HG03025 (cell line): ENCODE measurements around the gene MOCS1.

Source experiments
- ATAC-seq: cut with Tn5 transposase; IDR thresholded peaks from one replicate; pipeline ENCODE4 v1.9.1; 2021; ENCODE audit warnings: mild to moderate bottlenecking, moderate library complexity; ENCODE audit not compliant: unreplicated experiment, low FRiP score

The MOCS1 gene

DNA sequence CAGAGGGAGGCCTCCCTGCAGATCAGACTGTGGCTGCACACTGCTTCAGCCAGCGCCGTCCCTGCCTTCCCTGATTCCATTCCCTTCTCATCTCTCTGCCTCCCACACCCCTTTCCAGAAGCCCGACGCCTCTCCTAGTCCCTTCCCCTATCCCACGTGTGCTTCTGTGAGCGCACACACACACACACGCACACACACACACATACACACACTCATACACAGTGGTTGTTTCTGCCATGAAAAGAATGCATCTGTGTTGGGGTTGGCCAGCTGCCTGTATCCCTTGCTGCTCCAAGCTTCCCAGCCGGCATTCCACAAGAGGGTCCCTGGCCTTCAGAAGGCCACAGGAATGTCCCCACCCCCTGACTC, 51.7 kb downstream of the MOCS1 start:
- no peak for ATAC-seq

DNA sequence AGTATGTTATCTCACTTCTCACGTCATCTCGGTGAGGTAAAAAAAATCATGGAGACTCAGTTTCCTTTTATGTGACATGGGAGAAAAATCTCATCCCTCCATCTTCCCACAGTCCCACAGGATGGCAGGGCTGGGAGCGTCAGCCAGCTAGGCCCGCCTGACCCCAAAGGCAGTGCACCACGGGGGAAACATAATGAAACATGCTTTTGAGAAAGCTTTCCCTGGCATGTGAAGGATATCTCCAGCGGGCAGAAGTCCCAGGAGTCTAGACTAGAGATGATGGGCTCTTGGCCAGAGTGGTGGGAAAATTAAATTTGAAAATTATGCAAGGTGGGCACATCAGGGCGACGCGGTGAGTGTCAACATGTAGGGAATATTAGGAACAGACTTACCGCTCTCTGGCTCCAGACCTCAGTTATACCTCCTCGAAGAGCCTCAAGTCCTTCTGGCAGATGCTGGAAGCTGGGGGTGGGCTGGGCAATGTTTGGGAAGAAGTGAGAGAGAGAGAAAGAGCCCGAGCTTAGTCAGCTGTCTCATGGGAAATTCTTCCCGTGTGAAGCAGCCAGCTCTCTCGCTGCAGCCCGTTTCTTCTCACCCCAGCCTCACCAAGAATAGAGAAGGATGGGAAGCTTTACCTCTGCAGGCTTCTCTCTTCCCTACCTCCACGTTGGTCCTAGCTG, 52.3 kb downstream of the MOCS1 start:
- no peak for ATAC-seq

- no peak for ATAC-seq
Observed at GRCh38 chr6:39880594-39880993, 53.7 kb downstream of the MOCS1 start.

- no peak for ATAC-seq
Observed at GRCh38 chr6:39879535-39879934, 54.7 kb downstream of the MOCS1 start.

GRCh38 chr6:39876826-39877225, 57.4 kb downstream of the MOCS1 start:
- no peak for ATAC-seq

DNA sequence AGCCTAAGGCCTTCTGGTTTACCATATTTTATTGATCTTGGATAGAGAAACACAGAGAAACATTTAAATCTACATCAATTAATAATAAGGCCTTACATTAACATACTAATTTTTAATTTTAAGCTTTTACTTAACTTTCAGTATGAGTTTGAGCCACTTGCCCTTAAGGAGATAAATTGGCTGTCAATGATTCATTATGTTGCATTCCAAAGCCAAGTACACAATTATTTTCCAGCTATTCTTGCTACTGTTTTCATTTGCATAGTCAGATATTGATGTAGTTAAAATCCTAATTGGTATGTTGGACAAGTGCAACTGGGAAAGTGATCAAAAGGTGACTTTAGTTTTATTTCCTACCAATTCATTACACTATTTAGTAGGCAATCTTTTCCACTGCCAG, 58.2 kb downstream of the MOCS1 start:
- ATAC-seq, result no peak

- no peak for ATAC-seq
Observed at GRCh38 chr6:39873439-39873838, 60.8 kb downstream of the MOCS1 start.

DNA sequence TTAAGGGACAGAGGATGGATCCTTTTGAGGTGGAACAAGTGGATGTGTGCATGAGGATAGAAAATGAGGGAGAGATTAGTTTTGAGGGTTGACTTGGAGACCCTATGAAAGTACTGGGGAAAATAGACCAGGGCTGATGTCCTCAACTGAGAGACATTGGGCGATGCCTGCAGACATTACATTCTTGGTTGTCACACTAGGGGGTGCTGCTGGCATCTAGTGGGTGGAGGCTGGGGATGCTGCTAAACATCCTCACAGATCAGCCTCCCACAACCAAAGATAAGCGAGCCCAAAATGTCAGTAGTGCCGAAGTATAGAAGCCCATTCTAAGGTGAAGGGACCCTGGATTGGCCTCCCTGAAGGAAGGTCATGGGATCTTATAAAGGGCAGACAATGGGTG, 63.3 kb downstream of the MOCS1 start:
- ATAC-seq, result no peak

DNA sequence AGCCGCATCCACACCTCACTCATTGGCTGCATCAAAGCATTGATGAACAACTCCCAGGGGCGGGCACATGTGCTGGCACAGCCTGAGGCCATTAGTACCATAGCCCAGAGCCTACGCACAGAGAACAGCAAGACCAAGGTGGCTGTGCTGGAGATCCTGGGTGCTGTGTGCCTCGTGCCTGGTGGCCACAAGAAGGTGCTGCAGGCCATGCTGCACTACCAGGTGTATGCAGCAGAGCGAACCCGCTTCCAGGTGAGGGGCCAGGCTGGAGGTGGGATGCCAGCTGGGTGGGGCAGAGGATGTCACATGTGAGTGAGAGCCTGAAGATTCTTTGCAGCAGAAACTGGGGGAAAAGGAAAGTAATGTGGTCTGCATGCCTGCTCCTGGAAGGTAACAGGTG, 66.7 kb downstream of the MOCS1 start:
- no peak for ATAC-seq

DNA sequence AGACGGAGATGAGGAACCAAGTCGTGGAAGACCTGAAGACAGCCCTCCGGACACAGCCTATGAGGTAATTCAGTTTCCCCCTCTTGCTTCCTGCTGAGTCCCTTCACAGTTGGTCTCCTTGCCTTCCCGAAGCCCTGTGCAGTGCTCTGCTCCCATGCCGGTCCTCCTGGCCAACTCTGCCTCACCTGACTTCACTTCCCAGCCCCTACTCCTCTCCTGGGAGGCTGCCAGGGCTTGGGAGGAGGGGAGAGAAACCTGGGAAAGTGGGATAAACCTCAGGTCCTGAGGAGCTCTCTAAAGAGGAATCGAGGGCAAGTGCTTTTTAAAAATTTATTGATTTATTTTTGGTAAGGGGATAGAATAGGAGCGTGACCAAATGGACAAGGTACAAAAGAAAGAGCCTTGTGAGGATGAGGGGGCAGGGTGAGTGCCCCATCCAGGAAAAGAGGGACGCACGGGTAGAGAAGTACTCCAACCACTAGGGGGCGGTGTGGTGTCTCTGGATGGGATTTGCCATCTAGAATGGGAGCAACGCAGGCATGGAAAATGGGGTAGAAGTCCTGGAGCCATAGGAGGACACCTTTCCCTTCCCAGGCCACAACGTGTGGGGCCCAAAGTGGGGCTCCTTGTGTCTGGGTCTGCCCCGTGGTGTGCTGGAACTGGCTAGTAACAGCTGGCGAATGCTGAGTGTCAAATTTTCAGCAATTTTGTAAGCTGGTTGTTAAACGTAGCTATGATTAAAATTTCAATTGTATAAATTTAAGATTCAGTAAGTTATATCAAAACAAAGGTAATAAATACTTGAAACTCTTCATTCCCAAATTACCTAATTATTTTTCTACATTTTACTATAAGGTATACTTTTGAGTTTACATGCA, 69.0 kb downstream of the MOCS1 start:
- ATAC-seq, result no peak

DNA sequence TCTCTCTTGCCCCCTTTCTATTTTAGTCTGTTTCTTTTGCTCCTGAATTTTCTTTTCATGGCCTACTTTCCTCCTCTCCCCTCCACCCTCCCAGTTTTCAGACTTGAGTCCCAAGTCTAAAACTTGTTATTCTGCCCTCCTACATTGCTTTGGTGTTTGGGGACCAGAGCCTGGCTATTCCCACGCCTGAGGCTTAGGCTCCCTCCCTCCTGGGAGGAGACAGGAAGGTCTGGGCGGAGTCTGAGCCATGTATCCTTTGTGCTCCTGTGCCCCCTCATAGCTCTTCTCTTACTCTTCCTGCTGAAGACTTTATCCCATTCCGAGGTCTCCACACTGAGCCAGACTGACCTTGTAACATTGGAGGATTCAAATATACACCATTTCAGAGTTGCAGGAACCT, 72.6 kb downstream of the MOCS1 start:
- ATAC-seq, result no peak

DNA sequence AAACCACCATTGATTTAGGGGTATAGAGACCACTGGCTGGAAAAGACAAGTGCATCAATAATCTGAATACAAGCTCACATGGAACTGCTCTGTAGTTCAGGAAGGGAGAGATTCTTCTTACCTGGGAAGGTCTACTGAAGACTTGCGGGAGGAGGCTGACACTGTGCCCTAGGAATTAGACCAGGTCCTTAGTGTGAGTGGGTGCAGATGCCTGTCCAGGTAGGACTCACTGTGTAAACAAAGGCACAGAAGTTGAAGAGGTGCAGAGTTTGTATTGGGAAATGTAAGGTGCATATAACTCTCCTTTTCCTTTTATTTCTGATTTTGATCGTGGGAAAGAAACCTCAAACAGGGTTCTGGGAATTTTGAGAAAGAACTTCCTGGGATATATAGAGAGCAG, 75.2 kb downstream of the MOCS1 start:
- ATAC-seq, result no peak

GRCh38 chr6:39855356-39855995, 78.8 kb downstream of the MOCS1 start:
- ATAC-seq, result no peak
